ENCODE data around the gene TDRD1.

Gene TDRD1

GRCh38 chr10:114179747-114180146, 594 bp downstream of the TDRD1 start:
- DNase-seq = peak; percentile 22

- no peak for DNase-seq
Observed at GRCh38 chr10:114180937-114181336, 1.8 kb downstream of the TDRD1 start.

GRCh38 chr10:114181971-114182370, 2.8 kb downstream of the TDRD1 start:
- no peak for DNase-seq

- DNase-seq = no peak
Observed at GRCh38 chr10:114183563-114183962, 4.4 kb downstream of the TDRD1 start.

- DNase-seq = no peak
Observed at GRCh38 chr10:114184276-114184675, 5.1 kb downstream of the TDRD1 start.

- no peak for DNase-seq
Observed at GRCh38 chr10:114188001-114188400, 8.8 kb downstream of the TDRD1 start.

- no peak for DNase-seq
Observed at GRCh38 chr10:114188900-114189299, 9.7 kb downstream of the TDRD1 start.

GRCh38 chr10:114189700-114190099, 10.5 kb downstream of the TDRD1 start:
- DNase-seq = no peak

- DNase-seq = no peak
Observed at GRCh38 chr10:114195079-114195478, 15.9 kb downstream of the TDRD1 start.

GRCh38 chr10:114199239-114199638, 20.1 kb downstream of the TDRD1 start:
- no peak for DNase-seq

GRCh38 chr10:114202812-114203211, 23.7 kb downstream of the TDRD1 start:
- DNase-seq = no peak

- peak; percentile 6 for DNase-seq
Observed at GRCh38 chr10:114206902-114207301, 27.7 kb downstream of the TDRD1 start.

- DNase-seq = no peak
Observed at GRCh38 chr10:114207349-114207748, 28.2 kb downstream of the TDRD1 start.

GRCh38 chr10:114208351-114208750, 29.2 kb downstream of the TDRD1 start:
- DNase-seq = no peak

GRCh38 chr10:114212153-114212552, 33.0 kb downstream of the TDRD1 start:
- DNase-seq = no peak

- DNase-seq = no peak
Observed at GRCh38 chr10:114215033-114215432, 35.9 kb downstream of the TDRD1 start.

- no peak for DNase-seq
Observed at GRCh38 chr10:114220281-114220680, 41.1 kb downstream of the TDRD1 start.

- no peak for DNase-seq
Observed at GRCh38 chr10:114221235-114221634, 42.1 kb downstream of the TDRD1 start.

GRCh38 chr10:114223066-114223465, 43.9 kb downstream of the TDRD1 start:
- no peak for DNase-seq

- no peak for DNase-seq
Observed at GRCh38 chr10:114228156-114228555, 49.0 kb downstream of the TDRD1 start.

- no peak for DNase-seq
Observed at GRCh38 chr10:114232561-114233176, 53.5 kb downstream of the TDRD1 start.

- no peak for DNase-seq
Observed at GRCh38 chr10:114233482-114233881, 54.3 kb downstream of the TDRD1 start.

- DNase-seq = no peak
Observed at GRCh38 chr10:114234132-114234531, 55.0 kb downstream of the TDRD1 start.

- peak; percentile 84 for DNase-seq
Observed at GRCh38 chr10:114239117-114239993, 60.2 kb downstream of the TDRD1 start, which contains the start of gene VWA2. VWA2 (plus strand) TSS chr10:114239254; CDS start chr10:114248714, 9,460 bp downstream.
